Lung (tissue), 12 donors: Measurements from ENCODE around the gene MAPK12. TPM values are rescaled to one million over a fixed set of nuclear protein-coding genes. Genes with fewer than 3 reads are reported as not detected.

Experiments
- ATAC-seq: fragments of 200-7000 bp; cut with Tn5 transposase; one replicate; pipeline ENCODE4 v1.9.1; 2020; ENCODE audit warnings: moderate number of reproducible peaks; ENCODE audit not compliant: insufficient read depth, low FRiP score
- DNase-seq, 3 donors: peaks; one replicate each; pipeline ENCODE4 v3.0.0-alpha.2; 2013 to 2017
- H3K27ac ChIP-seq, 2 donors: one replicate each; pipeline ENCODE4 v1.5.1; 2013; ENCODE audit warnings: mild to moderate bottlenecking in 2 of 2, moderate library complexity in 2 of 2, control low read depth in 1 of 2, inconsistent platforms in 1 of 2, low read depth in 1 of 2, low read length in 1 of 2
- H3K27me3 ChIP-seq, 3 donors: one replicate each; pipeline ENCODE4 v1.5.1; 2013; ENCODE audit warnings: low read length in 2 of 3; ENCODE audit not compliant: control insufficient read depth in 3 of 3, insufficient read depth in 3 of 3
- H3K36me3 ChIP-seq, 4 donors: one replicate each; pipeline ENCODE4 v1.5.1; 2013; ENCODE audit warnings: low read length in 4 of 4, mild to moderate bottlenecking in 1 of 4, moderate library complexity in 1 of 4; ENCODE audit not compliant: control insufficient read depth in 4 of 4, insufficient read depth in 4 of 4
- H3K4me1 ChIP-seq, 5 donors: one replicate each; pipeline ENCODE4 v1.5.1; 2013; ENCODE audit warnings: low read length in 5 of 5, mild to moderate bottlenecking in 2 of 5, moderate library complexity in 1 of 5; ENCODE audit not compliant: control insufficient read depth in 5 of 5, insufficient read depth in 5 of 5
- H3K4me3 ChIP-seq: one replicate; pipeline ENCODE4 v1.5.1; 2013; ENCODE audit warnings: mild to moderate bottlenecking, control low read depth, moderate library complexity
- H3K9ac ChIP-seq, 2 donors: one replicate each; pipeline ENCODE4 v1.5.1; 2013; ENCODE audit warnings: low read length in 2 of 2, control low read depth in 1 of 2; ENCODE audit not compliant: insufficient read depth in 1 of 2
- H3K9me3 ChIP-seq, 4 donors: one replicate each; pipeline ENCODE4 v1.5.1; 2013; ENCODE audit warnings: low read length in 3 of 4, mild to moderate bottlenecking in 1 of 4, moderate library complexity in 1 of 4; ENCODE audit not compliant: control insufficient read depth in 4 of 4, insufficient read depth in 3 of 4
- WGBS, 2 donors: extraction: QIAGEN DNeasy Blood & Tissue Kit; methylation state at CpG; one replicate each; pipeline ENCODE4 v1.1.7; 2013; 5-methylcytosine and 5-hydroxymethylcytosine counted together
- polyA plus RNA-seq, 2 donors: library from polyadenylated mRNA; stranded (reverse); fragments of 200-250 nt; gene quantifications; one replicate each; pipeline ENCODE4 v1.2.1, GENCODE V29; 2013
- total RNA-seq, 2 donors: library from RNA; depleted of rRNA in 1 of 2; stranded (reverse); fragments of >200 nt in 1 of 2; gene quantifications; one replicate each; pipeline ENCODE4 v1.2.1, GENCODE V29; 2014 to 2021
- TF ChIP-seq, protein P1 (sequence below): IDR thresholded peaks from 2 replicates; pipeline ENCODE4 v1.5.1; 2012; ENCODE audit warnings: mild to moderate bottlenecking; ENCODE audit errors: control extremely low read depth, extremely low read depth
- donor health status: control.
- donor health status: control.
- donor health status: Bipolar disorder and iron deficiency.
- donor health status: healthy.
- donor health status: DM: yes; HTN: yes; CAD: no.

The MAPK12 gene
- total and polyA plus RNA-seq, 4 donors, result 10.4 to 13.1 (median 11.9) TPM

DNA sequence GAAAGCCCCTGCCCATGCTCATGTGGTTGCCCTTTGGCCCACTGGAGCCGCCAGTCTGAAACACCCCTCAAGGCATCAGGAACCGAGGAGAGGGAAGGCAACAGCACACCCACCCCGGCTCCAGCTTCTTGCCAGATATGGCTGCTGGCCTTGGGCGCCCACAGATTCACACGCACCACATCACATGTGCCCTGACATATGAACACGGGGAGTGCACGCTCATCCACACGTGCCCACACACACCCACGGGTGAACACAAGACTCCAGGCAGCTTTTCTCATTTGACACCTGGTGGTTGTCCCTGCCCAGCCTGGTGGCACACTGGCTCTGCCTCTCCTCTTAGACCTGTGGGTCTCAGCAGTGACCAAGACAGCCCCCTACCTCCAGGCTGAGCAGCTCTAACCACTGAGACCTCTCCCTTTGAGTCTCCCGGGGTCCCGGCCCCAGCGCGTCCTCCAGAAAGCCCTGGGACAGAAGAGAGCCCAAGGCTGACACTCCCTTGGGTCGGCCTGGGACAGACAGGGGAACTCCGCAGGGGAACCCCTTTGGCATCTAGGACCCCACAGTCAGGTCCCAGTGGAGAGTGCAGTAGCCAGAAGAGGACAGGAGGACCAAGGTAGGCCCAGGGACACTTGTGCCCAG is 2.7 kb upstream of the MAPK12 start:
- H3K27ac ChIP-seq, result no peak overlapping the region
- ATAC-seq, result no peak
- no peaks in the 10 kb centered on the region for H3K27me3 ChIP-seq
- DNase-seq, result no peak
- TF ChIP-seq, protein P1, sequence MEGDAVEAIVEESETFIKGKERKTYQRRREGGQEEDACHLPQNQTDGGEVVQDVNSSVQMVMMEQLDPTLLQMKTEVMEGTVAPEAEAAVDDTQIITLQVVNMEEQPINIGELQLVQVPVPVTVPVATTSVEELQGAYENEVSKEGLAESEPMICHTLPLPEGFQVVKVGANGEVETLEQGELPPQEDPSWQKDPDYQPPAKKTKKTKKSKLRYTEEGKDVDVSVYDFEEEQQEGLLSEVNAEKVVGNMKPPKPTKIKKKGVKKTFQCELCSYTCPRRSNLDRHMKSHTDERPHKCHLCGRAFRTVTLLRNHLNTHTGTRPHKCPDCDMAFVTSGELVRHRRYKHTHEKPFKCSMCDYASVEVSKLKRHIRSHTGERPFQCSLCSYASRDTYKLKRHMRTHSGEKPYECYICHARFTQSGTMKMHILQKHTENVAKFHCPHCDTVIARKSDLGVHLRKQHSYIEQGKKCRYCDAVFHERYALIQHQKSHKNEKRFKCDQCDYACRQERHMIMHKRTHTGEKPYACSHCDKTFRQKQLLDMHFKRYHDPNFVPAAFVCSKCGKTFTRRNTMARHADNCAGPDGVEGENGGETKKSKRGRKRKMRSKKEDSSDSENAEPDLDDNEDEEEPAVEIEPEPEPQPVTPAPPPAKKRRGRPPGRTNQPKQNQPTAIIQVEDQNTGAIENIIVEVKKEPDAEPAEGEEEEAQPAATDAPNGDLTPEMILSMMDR, result no peak
- H3K36me3 ChIP-seq, result peaks cover 0 to 2% (median 0%) of the 10 kb centered on the region in 4 donors
- no peak overlapping the region for H3K4me3 ChIP-seq
- 91 to 95% methylated on average over 15 of the region's 15 CpGs for WGBS, 2 donors
- no peak overlapping the region for H3K9ac ChIP-seq
- H3K9me3 ChIP-seq, result no peaks in the 10 kb centered on the region
- peaks cover 0 to 24% (median 14%) of the 10 kb centered on the region in 5 donors for H3K4me1 ChIP-seq

DNA sequence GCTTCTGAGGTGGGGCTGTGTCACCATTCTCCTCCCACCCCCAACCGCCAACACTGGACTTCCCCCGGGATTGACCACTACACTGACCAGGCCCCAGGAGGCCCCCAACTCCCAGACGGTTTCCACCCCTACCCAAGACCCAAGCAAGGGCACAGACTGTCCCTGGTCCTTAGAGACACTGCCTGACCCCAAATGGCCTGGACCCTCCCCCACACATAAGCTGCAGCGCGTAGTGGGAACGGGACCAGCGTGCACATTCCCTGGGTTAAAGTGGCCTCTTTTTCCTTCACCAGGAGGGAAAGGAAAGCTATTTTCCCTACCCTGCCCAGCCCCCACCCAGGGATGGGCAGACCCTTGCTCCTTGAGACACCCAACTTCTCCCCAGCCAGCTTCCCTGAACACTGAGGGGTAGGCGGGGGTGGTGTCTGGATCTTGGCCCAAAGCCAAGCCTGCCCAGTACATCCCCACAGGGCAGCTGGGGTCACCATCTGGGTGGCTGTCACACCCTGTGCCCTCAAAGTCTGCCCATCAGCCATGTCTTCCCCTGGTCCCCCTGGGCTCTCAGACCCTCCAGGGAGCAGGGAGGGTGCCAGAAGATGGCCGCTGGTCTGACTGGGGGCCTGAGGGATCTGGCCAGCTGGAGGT is 1.6 kb upstream of the MAPK12 start:
- H3K9ac ChIP-seq, result no peak overlapping the region
- H3K9me3 ChIP-seq, result no peaks in the 10 kb centered on the region
- 65 to 73% methylated on average over 9 of the region's 9 CpGs for WGBS, 2 donors
- H3K36me3 ChIP-seq, result peaks cover 0 to 2% (median 0%) of the 10 kb centered on the region in 4 donors
- ATAC-seq (no peak), DNase-seq (no peak)
- no peaks in the 10 kb centered on the region for H3K27me3 ChIP-seq
- TF ChIP-seq, protein P1, result no peak
- H3K4me3 ChIP-seq, result no peak overlapping the region
- H3K4me1 ChIP-seq, result peaks cover 0 to 19% (median 6%) of the 10 kb centered on the region in 5 donors
- no peak overlapping the region for H3K27ac ChIP-seq

DNA sequence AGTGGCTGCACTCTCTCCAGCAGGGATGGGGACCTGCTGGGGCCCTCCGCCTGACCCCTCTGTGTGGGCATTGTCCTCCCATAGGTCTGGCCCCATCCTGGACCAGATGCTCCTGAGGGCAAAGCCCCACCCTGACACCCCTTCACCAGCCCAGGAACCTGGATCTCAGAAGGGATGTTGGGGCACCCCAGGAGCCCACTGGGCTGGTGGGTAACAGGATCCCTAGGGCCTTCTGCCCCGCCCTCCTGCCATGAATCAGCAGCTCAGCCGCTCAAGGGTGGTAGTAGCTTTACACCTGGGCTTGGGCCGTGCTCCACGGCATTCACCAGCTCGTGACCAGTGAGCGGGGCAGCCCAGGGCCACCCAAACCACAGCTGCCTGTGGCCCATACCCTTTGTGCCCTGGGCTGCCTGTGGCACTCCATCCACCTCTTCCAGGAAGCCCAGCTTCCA is 1.0 kb upstream of the MAPK12 start:
- Histone ChIP-seq H3K36me3 (peaks cover 0 to 2% (median 0%) of the 10 kb centered on the region in 4 donors), H3K4me1 (peaks cover 0 to 17% (median 6%) of the 10 kb centered on the region in 5 donors), H3K4me3 (no peak overlapping the region), H3K9ac (no peak overlapping the region), H3K27me3 (no peaks in the 10 kb centered on the region), H3K9me3 (no peaks in the 10 kb centered on the region), H3K27ac (no peak overlapping the region)
- DNase-seq, result no peak
- no peak for ATAC-seq
- WGBS, 2 donors, result 25 to 60% methylated on average over 7 of the region's 7 CpGs
- TF ChIP-seq, protein P1, result no peak
